Stimulated activated CD4-positive, alpha-beta T cell treated with anti-CD3 and anti-CD28 coated beads, Interleukin-12 subunit alpha, Interleukin-12 subunit beta, amount 100 ng/mL, for 48 hours (primary cell): ENCODE data around the gene GPAT2.
"Not testable (repeated sequence)": the region's sequence is repeated elsewhere in the genome, so short reads cannot be mapped to it uniquely, and the experiment has no call there.

ENCODE experiments used
- DNase-seq, 3 donors: peaks; one replicate each; pipeline ENCODE4 v3.0.0-alpha.2; 2020; ENCODE audit warnings: low read depth in 2 of 3, low spot score in 1 of 3

The GPAT2 gene

DNA sequence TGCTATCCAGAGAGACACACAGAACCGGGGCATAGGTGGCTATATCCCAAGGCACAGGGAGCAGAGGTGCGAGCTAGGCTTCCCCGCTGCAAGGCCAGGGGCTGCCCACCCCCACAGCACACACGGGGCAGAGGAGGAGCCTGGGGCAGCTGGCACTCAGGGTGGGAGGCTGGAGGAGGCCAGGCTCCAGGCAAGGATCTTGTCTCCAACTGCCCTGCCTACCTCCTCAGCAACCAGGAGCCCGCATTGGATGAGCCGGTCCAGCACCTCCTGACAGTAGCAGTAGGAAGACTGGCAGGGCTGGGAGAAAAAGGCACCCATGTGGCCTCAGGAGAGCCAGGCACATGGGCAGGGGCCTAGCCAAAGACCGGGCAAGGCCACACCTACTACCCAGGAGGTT, 11.0 kb downstream of the GPAT2 start:
- DNase-seq, result not testable (repeated sequence)

DNA sequence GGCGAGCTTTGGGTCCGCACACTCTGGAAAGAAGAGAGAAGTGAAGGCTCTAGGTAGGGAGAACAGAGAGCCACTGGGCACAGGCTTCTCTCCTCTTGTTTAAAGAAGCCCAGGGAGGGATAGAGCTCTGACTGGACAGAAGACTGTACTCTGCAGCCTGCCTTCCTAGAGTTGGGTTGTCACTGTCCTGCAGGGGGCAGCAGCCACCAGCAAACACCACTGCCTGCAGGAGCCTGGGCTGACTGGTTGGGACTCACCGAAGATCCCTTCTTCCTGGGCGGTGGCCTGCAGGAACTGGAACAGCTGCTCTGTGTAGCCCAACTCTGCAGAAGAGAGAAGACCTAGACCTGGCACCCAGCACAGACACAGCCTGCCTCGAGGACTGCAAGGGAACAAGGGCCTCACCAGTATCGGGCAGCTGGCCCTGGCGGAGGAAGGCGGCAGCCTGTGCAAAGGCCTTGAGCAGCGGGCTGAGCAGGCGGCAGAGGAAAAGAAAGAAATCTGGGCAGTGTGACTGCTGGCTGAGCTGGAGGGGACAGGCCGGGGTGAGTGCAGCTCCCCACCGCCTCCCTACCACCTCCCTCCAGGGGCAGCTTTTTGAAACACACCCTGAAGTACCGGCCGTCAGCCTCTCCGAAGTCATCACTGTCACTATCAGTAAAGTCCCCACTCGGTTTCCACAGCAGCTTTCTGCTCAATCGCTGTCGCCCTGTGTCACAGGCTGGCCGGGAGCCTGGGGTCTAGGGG, 11.8 kb downstream of the GPAT2 start:
- DNase-seq, result peak; percentile 44 to 73 (median 61)

DNA sequence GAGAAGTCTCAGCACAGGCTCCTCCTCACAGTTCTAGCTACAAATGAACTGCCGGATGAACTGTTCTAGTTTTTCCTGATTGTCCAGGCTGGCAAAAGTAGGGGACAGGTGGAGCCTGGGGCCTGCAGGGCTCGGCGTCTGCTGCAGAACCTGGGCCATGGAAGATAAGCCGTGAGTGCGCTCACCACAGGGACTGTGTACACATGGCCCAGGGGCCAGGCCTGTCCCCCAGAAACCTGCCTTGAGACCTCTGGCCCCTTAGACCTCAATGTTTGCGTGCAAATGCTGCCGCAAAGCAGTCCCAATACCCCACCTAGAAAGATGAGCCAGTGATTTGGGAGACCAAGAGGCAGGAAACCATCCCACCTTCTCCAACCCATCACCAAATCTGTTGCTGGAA, 12.6 kb downstream of the GPAT2 start:
- DNase-seq, result not testable (repeated sequence)

DNA sequence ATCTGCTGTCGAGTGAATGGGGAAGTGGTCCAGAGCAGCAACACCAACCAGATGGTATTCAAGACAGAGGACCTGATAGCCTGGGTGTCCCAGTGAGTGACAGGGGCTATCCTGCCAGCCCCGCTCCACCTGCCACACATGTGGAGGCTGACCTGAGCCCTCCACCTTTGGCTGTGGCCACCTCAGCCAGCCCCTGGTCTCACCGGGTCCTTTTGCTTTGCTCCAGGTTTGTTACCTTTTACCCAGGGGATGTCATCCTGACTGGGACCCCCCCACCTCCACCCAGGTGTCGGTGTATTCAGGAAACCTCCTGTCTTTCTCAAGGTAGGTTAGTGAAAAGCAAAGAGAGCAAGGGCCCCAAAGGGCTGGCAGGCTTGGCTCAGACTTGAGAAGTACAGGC, 13.6 kb downstream of the GPAT2 start:
- DNase-seq, result not testable (repeated sequence)

DNA sequence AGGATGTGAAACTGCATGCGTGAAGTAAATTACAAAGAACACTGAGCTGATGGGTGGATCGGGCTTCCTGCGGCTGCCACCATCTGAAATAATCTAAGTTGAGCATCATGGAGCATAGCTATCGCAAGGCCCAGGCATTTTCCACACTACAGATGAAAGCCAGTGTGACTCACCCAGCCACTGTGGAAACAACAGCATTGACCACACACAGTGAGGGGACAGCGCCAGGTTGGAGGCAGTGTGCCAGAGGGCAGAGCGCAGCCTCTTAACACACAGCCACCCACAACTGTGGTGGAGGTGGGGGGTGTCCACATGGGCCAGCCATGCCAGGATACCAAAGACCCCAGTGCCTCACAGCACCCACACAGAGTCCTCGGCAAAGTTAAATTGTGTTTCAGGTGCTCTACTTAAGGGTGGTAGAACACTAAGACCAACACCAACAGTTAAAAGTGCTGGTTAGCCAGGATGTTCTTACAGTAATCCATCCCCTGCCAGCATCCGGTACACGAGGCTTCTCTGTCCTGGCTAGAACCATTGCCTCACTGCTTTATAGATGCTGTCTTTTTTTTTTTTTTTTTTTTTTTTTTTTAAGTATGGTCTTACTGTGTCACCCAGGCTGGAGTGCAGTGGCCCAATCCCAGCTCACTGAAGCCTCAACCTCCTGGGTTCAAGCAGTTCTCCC, 14.7 kb downstream of the GPAT2 start:
- DNase-seq, result not testable (repeated sequence)

DNA sequence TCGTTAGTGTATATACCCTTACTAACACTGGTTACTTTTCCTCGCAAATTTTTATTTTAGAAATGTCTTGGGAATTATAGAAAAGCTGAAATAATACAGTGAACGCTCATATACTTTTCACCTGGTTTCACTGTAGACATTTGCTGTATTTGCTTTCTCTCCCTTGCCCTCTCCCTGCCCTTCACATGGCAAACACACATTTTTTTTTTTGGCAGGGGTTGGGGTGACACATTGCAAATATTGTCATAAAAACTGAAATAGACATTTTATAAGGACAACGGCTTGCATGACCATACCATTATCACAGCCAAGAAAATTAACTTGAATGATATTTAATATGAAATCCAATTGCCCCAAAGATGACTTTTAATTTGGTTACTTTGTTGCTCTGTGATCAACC, 18.4 kb downstream of the GPAT2 start:
- not testable (repeated sequence) for DNase-seq

DNA sequence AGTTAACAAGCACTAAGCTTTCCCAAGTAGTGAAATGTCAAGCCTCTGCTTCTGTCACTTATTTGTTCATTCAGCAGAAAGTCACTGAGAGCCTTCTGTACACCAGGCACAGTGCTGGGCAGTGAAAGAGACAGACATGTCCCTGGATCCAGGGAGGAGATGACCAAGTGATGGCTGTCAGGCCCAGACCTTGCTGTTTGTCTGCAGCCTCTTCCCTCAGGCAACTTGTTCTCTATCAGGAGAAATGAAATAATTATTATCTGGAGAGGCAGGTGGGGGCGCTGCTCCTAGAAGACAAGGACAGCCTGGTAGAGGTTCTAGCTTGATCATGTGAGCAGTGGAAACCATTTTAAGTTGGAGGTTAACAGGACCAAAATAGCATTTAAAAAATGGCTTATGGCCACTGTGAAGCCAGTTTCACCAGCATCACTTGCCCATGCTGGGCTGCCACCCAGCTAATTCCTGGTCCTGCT, 21.9 kb downstream of the GPAT2 start:
- DNase-seq, result not testable (repeated sequence)

DNA sequence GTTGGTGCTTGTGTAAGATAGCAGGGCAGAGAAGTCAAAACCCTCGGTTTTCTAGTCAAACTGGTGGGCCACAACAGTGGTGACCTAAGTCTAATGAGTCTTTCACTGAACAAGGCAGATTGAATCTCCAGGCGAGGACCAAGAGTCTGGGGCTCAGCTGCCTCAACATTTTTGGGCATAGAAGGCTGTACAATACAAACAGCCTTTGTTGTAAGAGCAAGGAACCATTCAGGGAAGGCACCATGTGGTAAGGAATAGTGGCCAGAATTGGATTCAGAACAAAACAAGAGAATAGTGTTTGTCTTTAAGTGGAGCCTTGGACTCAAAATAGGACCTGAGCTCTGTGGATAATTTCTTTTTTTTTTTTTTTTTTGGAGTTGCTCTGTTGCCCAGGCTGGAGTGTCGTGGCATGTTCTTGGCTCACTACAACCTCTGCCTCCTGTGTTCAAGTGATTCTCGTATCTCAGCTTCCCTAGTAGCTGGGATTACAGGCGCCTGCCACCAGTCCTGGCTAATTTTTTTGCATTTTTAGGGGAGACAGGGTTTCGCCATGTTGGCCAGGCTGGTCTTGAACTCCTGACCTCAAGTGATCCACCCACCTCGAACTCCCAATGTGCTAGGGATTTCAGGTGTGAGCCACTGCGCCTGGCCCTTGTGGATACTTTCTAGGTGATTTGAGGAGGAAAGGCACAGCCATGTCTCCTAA, 22.5 kb downstream of the GPAT2 start:
- DNase-seq, result not testable (repeated sequence)

DNA sequence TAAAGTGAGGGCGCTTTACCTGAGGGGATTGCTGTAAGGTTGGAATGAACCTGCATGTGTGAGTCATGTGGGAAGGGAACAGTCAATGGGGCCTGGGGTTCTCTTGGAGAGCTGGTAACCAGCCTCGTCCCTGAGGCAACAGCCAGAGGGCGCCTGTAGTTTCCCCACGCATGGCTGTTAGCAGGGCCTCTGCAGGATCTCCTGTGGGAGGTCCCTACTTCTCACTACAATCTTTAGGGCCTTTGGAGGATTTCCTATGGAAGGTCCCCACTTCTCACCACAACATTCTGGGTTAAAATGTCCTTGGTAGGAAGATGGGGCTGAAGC, 23.6 kb downstream of the GPAT2 start:
- not testable (repeated sequence) for DNase-seq

DNA sequence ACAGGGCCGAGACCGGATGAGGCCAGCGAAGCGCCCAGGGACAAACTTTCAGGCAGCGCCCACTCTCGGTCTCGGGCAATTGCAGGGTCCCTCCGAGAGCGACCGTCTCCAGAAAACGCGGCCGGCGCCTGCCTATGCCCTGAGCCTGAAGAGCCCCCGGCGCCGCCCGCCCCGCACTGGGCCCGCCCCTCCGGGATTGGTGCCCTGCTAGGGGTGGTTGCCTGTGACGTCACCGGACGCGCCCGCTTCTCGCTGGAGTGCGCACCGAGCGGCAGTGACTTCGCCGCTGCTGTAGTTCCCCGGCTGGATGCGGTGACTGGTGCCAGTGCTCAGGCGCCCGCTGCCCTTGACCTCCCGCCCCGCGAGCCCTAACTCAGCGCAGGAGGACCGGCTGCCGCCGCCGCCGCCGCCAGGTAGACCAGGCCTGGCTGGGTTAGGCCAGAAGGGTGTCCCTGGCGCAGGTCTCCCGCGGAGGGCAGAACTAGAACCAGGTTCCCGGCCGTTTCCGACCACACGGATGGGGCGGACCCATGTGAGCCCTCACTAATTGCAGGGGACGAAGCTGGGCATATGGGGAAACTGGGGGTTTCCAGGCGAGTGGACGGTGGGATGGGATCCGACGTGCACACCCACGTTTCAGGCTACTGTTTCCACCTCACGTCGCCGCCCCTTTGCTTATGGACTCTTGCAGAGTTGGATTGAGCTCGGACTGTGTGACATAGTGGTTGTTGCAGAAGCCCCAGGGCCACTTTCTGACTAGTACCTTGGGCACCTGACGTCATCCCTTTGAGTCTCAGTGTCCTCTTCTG, 24.2 kb downstream of the GPAT2 start:
- peak; percentile 86 to 95 (median 93) for DNase-seq

DNA sequence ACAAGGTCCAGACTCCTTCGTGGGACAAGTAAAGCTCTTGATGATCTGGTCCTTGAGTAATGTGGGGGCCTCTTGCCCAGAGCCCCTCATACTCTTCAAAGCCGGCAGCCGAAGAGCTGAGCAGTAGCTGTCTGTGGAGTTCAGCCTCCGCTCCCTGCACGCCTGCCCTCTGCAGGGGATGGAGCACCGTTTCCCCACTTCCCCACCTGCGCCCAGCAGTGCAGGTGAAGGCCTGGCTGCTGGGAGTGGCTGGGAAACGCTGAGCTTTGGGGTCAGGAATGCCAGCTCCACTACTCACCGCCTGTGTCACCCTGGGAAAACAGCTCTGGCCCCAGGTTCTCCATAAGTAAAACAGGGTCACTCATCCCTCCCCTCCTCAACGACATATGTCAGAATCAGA, 24.9 kb downstream of the GPAT2 start:
- not testable (repeated sequence) for DNase-seq

DNA sequence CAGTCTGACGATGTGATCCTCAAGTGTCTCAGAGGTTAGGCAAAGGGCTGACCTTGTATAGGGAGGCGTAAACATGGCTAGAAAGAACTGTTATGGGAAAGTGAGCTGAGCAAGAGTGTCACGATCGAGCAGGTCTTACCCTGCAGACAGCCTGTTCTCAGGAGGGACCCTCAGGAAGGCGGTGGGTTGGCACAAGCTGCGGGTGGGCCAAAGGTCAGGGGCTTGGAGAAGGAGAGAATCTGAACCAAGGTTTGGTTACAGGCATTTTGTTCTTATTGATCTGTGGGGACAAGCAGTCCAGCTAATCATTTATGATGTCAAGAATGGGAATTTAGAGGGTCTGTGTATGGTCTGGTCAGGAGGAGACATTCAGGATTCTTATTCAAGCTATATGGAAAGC, 26.7 kb downstream of the GPAT2 start:
- not testable (repeated sequence) for DNase-seq

DNA sequence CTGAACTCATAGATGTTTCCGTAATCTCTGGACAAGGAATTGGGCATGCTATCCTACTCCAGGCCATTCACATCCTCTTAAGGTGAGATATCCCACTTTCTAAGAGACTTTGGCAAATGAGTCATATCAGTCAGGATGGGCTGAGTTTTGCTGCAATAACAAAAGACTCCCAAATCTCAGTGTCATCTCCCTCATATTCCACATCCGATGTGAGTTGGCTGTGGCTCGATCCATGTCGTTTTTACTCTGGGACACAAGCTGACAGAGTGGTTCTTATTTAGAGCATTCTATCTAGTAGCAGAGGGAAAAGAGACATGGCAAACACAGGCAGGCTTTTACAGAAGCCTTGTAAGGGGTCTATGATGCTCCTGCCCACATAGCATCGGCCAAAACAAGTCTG, 28.5 kb downstream of the GPAT2 start:
- not testable (repeated sequence) for DNase-seq

DNA sequence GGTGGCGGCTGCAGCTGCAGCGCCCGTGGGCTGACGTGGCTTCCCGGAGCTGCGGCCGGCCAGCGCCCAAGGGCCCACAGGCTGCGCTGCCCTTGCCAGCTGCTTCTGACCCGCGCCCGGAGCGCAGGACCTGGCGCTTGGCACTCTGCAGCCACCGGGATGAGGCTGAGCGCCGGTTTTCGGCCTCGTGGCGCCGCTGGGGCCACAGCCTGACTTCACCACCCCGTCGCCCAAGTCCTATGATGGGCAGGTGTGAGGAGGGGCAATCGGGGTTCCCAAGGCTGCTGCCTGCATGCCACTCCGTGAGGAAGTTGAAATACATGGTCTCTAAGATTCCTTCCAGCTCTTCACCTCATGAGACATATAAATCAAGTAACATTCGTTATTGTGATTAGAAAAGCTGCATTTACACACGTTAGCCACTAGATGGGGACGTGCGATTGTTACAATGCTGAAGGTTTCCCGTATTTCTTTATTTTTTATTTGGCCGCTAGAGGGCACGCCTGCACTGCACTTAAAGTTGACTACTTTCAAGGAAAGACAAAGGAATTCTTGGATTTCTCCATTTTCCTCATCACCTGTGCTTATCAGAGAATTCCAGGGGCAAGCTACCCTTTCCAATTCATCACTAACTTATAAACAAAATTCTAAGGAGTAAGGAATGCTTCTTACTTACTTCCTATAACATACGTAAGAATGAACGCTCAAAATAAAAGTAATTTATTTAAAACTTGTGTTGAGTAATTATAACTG, 42.0 kb downstream of the GPAT2 start:
- DNase-seq, result peak in 1 of 3 donors; percentile 61

DNA sequence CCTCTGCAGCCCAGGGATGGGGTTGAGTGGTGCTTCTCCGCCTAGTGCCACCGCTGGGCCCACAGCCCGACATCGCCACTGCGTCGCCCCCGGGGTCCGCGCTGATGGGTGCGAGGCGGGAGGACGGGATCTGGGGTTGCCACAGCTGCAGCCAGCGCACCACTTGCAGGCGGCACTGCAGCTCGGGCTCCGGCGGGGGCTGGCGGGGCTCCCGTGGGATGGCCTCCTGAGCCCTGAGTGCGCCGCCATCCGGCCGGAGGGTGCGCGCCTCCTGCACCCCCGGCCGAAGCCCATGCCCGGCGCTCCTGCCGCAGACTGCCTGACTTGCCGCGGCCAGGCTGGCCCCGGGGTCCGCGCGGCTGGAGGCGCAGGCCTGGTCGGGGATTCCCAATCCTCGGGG, 42.6 kb downstream of the GPAT2 start:
- DNase-seq, result not testable (repeated sequence)

DNA sequence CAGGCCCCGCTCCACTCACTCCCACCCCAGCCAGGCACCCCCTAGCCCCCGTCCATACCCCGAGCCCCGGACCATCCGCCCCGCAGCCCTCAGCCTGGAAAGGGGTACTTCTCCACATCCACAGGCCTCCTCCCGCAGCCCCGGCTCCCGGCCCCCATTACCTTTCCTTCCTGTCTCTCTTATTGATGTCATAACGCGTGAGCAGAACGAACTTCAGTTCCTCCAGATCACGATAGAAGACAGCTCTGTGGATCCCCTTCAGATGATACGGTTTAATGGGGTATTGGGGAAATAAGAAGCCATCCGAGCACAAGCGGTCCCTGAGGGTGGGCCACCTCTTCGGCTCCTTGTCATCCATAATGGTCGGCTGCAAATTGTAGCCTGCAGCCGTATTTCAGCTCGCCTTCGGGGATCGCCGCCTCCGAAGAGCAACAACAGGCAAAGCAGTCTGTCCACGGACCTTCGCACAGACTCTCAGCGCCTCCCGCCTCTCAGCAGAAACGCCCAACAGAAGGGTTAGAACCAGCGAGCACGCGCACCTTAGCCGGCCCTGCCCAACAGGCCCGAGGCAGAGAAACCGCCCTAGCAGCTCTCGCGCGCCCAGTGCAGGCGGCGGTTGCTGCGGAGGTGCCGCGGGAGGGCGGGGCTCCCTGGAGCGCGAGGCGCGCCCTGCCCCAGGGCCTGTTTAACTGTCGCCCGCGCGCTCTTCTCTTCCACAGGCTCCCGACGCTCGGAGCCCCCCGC, 43.2 kb downstream of the GPAT2 start, which contains the start of gene ANKRD36C:
Gene ANKRD36C (minus strand): TSS at position 474 of the 744 bp plus-strand sequence. CDS start 116 bp downstream, at position 358.
- DNase-seq, result peak in 1 of 3 donors; percentile 20

DNA sequence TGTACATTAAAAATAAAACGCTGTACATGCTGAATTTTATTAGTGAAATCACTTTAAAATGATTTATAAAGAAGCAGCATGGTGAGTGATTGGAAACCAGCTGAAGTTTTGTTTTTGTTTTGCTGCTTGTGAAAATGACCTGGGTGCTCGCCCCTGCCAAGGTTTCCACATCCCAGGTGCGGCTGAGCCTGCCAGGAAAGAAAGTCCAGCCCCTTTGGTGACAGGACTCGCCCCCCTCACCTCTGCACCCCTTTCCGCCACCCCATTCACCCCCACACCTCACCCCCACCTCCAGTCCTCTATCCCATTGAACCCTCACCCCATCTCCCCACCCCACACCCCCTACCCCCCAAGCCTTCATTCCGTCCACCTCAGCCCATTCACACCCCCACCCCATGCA, 43.8 kb downstream of the GPAT2 start:
- DNase-seq, result not testable (repeated sequence)
